Colonic mucosa (tissue), 4 donors: ENCODE data around the gene LRRC25. TPM values are rescaled to one million over a fixed set of nuclear protein-coding genes. Genes with fewer than 3 reads are reported as not detected.

Experiments
- DNase-seq: peaks from one replicate; pipeline ENCODE4 v3.0.0-alpha.2; 2020
- H3K27ac ChIP-seq: fragments of 200-600 bp; one replicate; pipeline ENCODE4 v1.8.0; 2021
- H3K27me3 ChIP-seq: fragments of 200-600 bp; one replicate; pipeline ENCODE4 v1.8.0; 2021
- H3K36me3 ChIP-seq: fragments of 200-600 bp; one replicate; pipeline ENCODE4 v1.8.0; 2021
- H3K4me1 ChIP-seq: fragments of 200-600 bp; one replicate; pipeline ENCODE4 v1.8.0; 2021; ENCODE audit warnings: mild to moderate bottlenecking
- H3K4me3 ChIP-seq: fragments of 200-600 bp; one replicate; pipeline ENCODE4 v1.8.0; 2021
- H3K9ac ChIP-seq, 2 donors: one replicate each; pipeline ENCODE4 v1.7.0; 2013; ENCODE audit warnings: control low read depth in 2 of 2, low read depth in 2 of 2, low read length in 2 of 2
- H3K9me3 ChIP-seq: fragments of 200-600 bp; one replicate; pipeline ENCODE4 v1.8.0; 2021
- intact Hi-C: fragments of 100-400 bp; cut with DNase I; formaldehyde crosslinking; loops from one replicate; pipeline ENCODE4 v1.14.1; 2022
- total RNA-seq, 2 donors: library from RNA; stranded (reverse); fragmentation: NEBNext Ultra II Directional in 1 of 2; extraction: Animal tissue kit (Norgen Biotek cat#: 25700) in 1 of 2; gene quantifications; one replicate each; pipeline ENCODE4 v1.2.1, GENCODE V29; 2021
- TF ChIP-seq, protein P1 (sequence below): fragments of 200-600 bp; IDR thresholded peaks from one replicate; pipeline ENCODE4 v1.8.0; 2022; ENCODE audit warnings: antibody characterized with exemption, mild to moderate bottlenecking
- donor health status: healthy.
- donor health status: DM: no; HTN: no; CAD: no.
- donor health status: DM: no; HTN: no; CAD: no.

LRRC25 gene
- total RNA-seq, 2 donors from 2014 or later = 1.4 to 3.9 TPM

DNA sequence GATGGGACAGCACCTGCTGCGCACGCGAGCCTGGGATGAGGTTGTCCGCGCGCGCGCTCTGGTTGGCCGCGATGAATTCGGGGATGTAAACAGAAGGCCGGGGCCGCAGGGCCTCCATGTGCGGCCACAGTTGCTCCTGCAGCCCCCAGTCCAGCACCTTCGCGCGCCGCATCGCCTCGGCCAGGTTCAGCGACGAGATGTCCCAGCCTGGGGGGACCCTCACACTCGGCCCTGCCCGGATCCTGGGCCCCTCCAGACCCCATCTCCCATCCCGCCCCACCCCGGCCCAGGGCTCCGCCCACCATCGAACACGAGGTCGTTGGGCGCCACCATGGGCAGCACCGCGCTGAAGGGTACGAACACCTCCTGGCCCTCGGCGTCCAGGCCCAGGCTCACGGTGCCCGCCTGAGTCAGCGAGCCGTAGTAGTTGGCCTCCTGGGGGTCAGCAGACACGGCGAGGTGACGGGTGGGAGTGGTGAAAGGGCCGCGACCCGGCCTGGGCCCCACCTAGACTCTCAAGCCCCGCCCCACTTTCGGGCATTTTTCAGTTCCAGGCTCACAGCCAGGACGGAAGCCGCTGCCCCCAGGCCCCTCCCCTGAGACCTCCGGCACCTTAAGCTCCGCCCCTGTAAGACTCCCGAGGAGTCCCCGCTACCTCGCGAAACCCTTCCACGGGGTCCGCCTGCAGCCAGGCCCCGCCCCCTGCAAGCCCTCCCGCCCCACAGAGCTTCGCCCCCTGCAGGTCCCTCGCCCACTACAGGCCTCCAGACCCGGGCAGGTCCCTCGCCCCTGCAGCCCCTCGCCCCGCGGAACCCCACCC, 39.5 kb upstream of the LRRC25 start:
- Histone ChIP-seq H3K4me1 (peaks cover 8% of the 10 kb centered on the region), H3K36me3 (no peaks in the 10 kb centered on the region), H3K9ac (no peak overlapping the region), H3K9me3 (no peaks in the 10 kb centered on the region), H3K27me3 (no peaks in the 10 kb centered on the region), H3K4me3 (peak overlapping the region; percentile 48), H3K27ac (no peak overlapping the region)
- TF ChIP-seq, protein P1, sequence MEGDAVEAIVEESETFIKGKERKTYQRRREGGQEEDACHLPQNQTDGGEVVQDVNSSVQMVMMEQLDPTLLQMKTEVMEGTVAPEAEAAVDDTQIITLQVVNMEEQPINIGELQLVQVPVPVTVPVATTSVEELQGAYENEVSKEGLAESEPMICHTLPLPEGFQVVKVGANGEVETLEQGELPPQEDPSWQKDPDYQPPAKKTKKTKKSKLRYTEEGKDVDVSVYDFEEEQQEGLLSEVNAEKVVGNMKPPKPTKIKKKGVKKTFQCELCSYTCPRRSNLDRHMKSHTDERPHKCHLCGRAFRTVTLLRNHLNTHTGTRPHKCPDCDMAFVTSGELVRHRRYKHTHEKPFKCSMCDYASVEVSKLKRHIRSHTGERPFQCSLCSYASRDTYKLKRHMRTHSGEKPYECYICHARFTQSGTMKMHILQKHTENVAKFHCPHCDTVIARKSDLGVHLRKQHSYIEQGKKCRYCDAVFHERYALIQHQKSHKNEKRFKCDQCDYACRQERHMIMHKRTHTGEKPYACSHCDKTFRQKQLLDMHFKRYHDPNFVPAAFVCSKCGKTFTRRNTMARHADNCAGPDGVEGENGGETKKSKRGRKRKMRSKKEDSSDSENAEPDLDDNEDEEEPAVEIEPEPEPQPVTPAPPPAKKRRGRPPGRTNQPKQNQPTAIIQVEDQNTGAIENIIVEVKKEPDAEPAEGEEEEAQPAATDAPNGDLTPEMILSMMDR = no peak
- DNase-seq = peak; percentile 89
- intact Hi-C loops = no loop called here

DNA sequence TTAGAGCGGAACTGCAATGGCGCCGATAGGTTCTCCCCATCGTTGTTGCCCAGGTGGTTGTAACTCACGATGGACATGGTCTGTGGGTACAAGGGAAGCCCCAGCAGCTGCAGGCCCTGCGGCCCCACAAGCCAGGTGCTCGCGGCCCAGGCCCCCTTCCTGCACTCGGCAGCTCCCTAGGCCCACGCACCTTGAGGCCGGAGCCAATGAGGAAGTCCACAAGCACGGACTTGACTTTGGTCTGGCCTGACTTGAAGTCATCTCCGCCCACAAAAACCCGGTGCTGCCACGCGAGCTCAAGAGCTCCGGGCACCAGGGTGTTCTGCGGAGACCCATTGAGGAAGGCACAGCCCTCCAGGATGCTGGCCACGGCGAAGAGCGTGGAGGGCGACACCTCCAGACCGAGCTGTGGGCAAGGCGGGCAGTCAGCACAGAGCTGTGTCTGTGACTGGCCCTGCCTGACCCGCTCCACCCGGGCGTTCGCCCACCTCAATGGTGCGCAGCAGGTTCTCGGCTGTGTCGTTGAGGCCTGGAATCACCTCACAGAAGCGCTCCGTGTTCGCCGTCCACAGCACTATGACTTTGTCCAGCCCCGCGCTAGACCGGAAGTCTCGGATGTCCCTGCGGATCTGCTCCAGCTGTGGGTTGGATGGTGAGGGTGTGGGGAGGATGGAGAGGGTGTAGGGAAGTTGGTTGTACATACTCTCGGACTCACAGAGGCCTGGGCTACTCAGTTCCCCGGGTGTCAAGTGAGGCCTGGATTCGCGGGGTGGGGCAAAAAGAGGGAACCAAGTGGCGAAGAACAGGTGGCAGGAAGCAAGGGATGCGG, 38.6 kb upstream of the LRRC25 start:
- TF ChIP-seq, protein P1 = no peak
- Histone ChIP-seq H3K27ac (no peak overlapping the region), H3K4me1 (peaks cover 8% of the 10 kb centered on the region), H3K27me3 (no peaks in the 10 kb centered on the region), H3K9ac (no peak overlapping the region), H3K9me3 (no peaks in the 10 kb centered on the region), H3K36me3 (no peaks in the 10 kb centered on the region), H3K4me3 (no peak overlapping the region)
- no peak for DNase-seq
- intact Hi-C loops = no loop called here

DNA sequence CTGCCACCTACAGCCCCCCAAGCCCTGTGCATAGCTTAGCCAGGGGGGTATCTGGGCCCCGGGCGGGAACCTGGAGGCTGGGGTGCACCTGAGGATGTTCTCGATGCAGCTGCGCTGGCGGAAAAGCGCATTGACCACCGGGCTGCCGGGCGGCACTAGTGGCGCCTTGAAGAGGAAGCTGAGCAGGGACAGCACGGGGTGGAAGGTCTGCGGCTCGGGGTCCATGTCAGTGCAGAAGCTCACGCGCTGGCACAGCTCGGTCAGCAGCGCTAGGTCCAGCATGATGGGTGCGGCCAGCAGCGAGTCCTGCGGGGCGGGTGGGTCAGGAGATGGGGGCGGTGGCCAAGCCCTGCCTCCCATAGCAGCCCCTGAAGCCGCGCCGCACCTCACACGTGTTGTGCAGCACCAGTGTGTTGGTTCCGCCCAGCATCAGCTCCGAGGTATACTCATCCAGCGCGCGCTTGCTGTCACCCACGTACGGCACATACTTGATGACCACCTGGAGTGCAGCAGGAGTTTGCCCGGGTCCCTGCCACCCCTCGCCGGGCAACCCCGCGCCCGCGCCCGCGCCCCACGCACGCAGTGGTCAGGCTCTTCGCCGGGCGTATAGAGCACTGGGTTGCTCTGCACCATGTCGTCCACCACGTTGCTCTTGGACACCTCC, 37.9 kb upstream of the LRRC25 start:
- Histone ChIP-seq H3K4me1 (peaks cover 8% of the 10 kb centered on the region), H3K27me3 (no peaks in the 10 kb centered on the region)
- intact Hi-C loops = no loop called here

DNA sequence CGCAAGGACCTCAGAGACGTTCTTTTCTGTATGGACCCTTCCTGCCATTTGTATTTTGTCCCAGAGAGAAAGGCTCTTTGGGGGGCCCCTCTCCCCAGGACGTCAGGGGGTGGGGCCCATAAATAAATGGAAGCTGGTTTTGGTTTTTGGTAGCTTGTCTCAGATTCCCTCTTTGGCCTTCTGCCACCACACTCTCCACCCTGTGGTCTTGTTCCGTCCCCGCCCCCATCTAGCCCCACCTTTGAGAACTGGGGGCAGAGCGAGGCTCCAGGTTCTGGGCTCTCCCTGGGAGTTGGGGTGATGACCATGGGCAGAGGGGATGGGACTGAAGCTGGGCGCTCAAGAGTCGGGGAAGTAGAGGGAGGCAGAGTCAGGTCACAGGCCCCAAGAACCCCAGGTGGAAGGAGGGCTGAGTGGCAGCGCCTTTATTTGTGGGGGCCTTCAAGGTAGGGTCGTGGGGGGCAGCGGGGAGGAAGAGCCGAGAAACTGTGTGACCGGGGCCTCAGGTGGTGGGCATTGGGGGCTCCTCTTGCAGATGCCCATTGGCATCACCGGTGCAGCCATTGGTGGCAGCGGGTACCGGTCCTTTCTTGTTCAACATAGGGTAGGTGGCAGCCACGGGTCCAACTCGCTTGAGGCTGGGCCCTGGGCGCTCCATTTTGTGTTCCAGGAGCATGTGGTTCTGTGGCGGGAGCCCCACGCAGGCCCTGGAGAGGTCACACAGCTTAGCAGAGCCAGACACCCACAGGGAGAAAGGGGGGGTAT, 37.2 kb upstream of the LRRC25 start:
- no peak overlapping the region for H3K4me3 ChIP-seq
- no peaks in the 10 kb centered on the region for H3K9me3 ChIP-seq
- no peaks in the 10 kb centered on the region for H3K36me3 ChIP-seq
- TF ChIP-seq, protein P1 = no peak
- no peak overlapping the region for H3K27ac ChIP-seq
- H3K4me1 ChIP-seq = peaks cover 8% of the 10 kb centered on the region
- no peak for DNase-seq
- H3K9ac ChIP-seq = no peak overlapping the region
- H3K27me3 ChIP-seq = no peaks in the 10 kb centered on the region
- intact Hi-C loops = no loop called here

More for the DNA sequence above, 37.9 kb upstream of the LRRC25 start:
- no peaks in the 10 kb centered on the region for H3K9me3 ChIP-seq
- H3K4me3 ChIP-seq = no peak overlapping the region
- no peak overlapping the region for H3K27ac ChIP-seq
- no peaks in the 10 kb centered on the region for H3K36me3 ChIP-seq
- TF ChIP-seq, protein P1 = no peak
- H3K9ac ChIP-seq = no peak overlapping the region
- DNase-seq = no peak
